Suprapubic skin (tissue), 4 donors: ENCODE results near the gene CEND1. TPM values are rescaled to one million over a fixed set of nuclear protein-coding genes. Genes with fewer than 3 reads are reported as not detected.

Experiments used
- DNase-seq, 2 donors: peaks; one replicate each; pipeline ENCODE4 v3.0.0-alpha.2; 2019; ENCODE audit warnings: low spot score in 2 of 2
- H3K27ac ChIP-seq: fragments of 200-600 bp; sonication (generic); one replicate; pipeline ENCODE4 v1.5.1; 2019
- H3K27me3 ChIP-seq: fragments of 200-600 bp; sonication (generic); one replicate; pipeline ENCODE4 v1.5.1; 2019
- H3K36me3 ChIP-seq: fragments of 200-600 bp; sonication (generic); one replicate; pipeline ENCODE4 v1.5.1; 2019
- H3K4me1 ChIP-seq: fragments of 200-600 bp; sonication (generic); one replicate; pipeline ENCODE4 v1.5.1; 2019
- H3K4me3 ChIP-seq: fragments of 200-600 bp; sonication (generic); one replicate; pipeline ENCODE4 v1.5.1; 2019; ENCODE audit warnings: mild to moderate bottlenecking
- H3K9me3 ChIP-seq: fragments of 200-600 bp; sonication (generic); one replicate; pipeline ENCODE4 v1.5.1; 2019
- EP300 ChIP-seq: sonication (generic); formaldehyde crosslinking; IDR thresholded peaks from one replicate; pipeline ENCODE4 v1.6.1; 2017; ENCODE audit warnings: antibody characterized with exemption
- POLR2A ChIP-seq, 2 donors: fragments of 450-650 bp; IDR thresholded peaks; one replicate each; pipeline ENCODE4 v1.6.1; 2017; ENCODE audit warnings: antibody characterized with exemption in 2 of 2, mild to moderate bottlenecking in 2 of 2, moderate library complexity in 2 of 2
- POLR2AphosphoS5 ChIP-seq, 3 donors: sonication (generic); formaldehyde crosslinking; IDR thresholded peaks; one replicate each; pipeline ENCODE4 v1.6.1; 2017; ENCODE audit warnings: antibody characterized with exemption in 3 of 3
- WGBS: methylation state at CpG from one replicate; pipeline ENCODE4 v1.1.5; 2018; 5-methylcytosine and 5-hydroxymethylcytosine counted together
- total RNA-seq, 4 donors: library from RNA; depleted of rRNA; stranded (reverse); fragments of >200 nt; gene quantifications; one replicate each; pipeline ENCODE4 v1.1.0, GENCODE V29; 2016
- TF ChIP-seq, protein P1 (sequence below), 2 donors: fragments of 200-600 bp in 1 of 2; fragments of 450-650 bp in 1 of 2; sonication (generic) in 1 of 2; IDR thresholded peaks; one replicate each; pipeline ENCODE4 v1.5.1; 2016 to 2019; ENCODE audit warnings: antibody characterized with exemption in 2 of 2, mild to moderate bottlenecking in 1 of 2, moderate library complexity in 1 of 2

The CEND1 gene
- total RNA-seq, 4 donors from 2014 or later: not detected

DNA sequence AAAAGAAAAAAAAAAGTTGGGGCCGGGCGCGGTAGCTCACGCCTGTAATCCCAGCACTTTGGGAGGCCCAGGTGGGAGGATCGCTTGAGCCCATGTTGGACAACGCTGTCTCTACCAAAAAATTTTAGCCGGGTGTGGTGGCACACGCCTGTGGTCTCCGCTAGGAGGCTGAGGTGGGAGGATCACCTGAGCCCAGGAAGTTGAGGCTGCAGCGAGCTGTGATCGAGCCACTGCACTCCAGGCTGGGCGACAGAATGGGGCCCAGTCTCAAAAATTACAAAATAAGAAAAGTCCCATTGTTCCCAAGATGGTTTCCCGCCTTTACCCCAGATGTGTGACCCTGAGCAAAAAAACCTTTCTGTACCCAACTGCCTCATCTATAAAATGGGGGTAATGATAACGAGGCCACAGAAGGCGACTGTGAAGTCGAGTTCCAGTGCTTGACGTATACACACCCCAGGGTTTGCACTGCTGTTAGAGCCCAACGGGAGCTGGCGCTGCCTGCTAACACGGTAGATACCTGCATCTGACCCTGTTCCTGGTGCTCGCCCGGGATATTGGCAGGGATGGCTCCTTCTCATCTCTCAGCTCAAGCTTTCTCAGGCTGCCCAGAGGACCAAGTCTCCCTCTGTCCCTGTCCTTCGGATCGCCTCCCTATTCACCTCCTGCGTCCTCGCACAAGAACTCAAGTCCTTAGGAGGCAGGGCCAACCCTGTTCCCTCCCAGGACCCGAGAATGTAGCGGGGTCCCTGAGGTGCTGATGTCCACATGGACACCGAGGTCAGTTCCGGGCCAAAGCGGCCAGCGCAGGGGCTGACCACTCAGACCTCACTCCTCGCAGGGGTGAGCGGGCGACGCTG lies 18.8 kb upstream of the CEND1 start:
- Histone ChIP-seq H3K36me3 (peaks cover 24% of the 10 kb centered on the region), H3K4me3 (peak overlapping the region; percentile 98), H3K27me3 (no peaks in the 10 kb centered on the region), H3K27ac (peak overlapping the region; percentile 95), H3K9me3 (no peaks in the 10 kb centered on the region), H3K4me1 (peaks cover 57% of the 10 kb centered on the region)
- 43% methylated on average over 26 of the region's 36 CpGs for WGBS
- TF ChIP-seq POLR2AphosphoS5 (IDR thresholded peaks at IDR 0.05) (no peak), POLR2A (IDR thresholded peaks at IDR 0.05) (no peak), EP300 (no peak)
- TF ChIP-seq, protein P1, sequence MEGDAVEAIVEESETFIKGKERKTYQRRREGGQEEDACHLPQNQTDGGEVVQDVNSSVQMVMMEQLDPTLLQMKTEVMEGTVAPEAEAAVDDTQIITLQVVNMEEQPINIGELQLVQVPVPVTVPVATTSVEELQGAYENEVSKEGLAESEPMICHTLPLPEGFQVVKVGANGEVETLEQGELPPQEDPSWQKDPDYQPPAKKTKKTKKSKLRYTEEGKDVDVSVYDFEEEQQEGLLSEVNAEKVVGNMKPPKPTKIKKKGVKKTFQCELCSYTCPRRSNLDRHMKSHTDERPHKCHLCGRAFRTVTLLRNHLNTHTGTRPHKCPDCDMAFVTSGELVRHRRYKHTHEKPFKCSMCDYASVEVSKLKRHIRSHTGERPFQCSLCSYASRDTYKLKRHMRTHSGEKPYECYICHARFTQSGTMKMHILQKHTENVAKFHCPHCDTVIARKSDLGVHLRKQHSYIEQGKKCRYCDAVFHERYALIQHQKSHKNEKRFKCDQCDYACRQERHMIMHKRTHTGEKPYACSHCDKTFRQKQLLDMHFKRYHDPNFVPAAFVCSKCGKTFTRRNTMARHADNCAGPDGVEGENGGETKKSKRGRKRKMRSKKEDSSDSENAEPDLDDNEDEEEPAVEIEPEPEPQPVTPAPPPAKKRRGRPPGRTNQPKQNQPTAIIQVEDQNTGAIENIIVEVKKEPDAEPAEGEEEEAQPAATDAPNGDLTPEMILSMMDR (IDR thresholded peaks at IDR 0.05): no peak
- DNase-seq: peak in 1 of 2 donors; percentile 93

DNA sequence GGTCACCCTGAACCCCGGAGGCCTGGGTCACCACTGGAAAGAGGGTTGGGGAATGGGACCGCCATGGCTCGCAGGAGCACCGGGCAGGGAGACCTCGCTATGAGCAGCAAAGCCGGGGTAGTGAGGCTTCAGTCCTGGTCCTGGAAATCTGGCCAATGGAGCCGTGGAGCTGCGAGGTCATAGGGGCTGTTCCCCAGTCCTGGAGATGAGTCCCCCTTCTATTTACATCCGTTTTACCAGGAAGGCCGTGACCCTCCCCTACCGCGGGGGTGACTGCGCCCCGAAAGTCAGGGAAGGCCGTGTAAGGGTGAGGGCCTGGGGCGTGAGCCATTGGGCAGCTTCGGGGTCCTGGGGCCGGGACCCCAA lies 14.7 kb upstream of the CEND1 start:
- Histone ChIP-seq H3K4me1 (peaks cover 37% of the 10 kb centered on the region), H3K4me3 (peak overlapping the region; percentile 67), H3K27me3 (no peaks in the 10 kb centered on the region), H3K36me3 (peaks cover 23% of the 10 kb centered on the region), H3K9me3 (no peaks in the 10 kb centered on the region), H3K27ac (peak overlapping the region; percentile 92)
- DNase-seq: no peak
- TF ChIP-seq, protein P1 (IDR thresholded peaks at IDR 0.05): no peak
- TF ChIP-seq EP300: no peak
- no peak for TF ChIP-seq POLR2AphosphoS5 (IDR thresholded peaks at IDR 0.05)
- TF ChIP-seq POLR2A (IDR thresholded peaks at IDR 0.05): no peak
- 5% methylated on average over 12 of the region's 18 CpGs for WGBS

DNA sequence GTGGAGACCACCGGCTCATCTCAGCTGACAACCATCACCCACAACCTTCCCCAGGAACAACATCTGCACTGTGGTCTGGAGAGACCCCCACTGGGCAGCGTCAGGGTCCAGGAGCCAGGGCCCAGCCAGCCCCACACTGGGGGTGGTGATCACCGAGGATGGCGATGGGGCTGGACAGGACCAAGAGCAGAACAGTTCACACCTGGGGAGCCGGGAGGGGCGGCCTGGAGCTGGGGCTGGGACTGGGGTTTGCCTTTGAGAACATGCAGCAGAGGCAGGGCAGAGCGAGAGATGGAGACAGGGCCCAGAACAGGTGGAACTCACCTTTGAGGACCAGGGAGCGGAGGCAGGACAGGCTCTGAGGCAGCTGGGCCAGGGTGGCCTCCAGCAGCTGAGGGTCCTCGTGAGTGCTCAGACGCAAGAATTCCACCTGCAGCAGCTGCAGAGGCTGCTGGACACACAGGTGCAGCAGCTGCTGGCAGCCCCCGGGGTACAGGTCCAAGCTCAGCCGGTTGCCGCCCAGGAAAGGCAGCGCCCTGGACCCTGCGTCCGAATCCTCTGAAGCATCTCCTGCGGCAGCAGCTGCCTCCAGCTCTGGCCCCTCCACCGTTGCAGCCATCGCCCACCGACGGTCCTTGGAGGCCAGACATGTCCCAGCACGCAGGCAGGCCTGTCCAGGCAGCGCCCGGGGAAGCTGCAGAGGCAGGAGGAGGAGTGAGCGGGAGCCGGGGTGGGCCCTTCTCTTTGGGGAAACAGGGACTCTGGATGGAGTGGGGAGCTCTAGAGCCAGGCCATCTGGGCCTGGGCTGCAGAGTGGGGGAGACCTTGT lies 14.1 kb upstream of the CEND1 start:
- Histone ChIP-seq H3K27me3 (no peaks in the 10 kb centered on the region), H3K4me3 (peak overlapping the region; percentile 67), H3K9me3 (no peaks in the 10 kb centered on the region), H3K27ac (no peak overlapping the region), H3K36me3 (peaks cover 23% of the 10 kb centered on the region), H3K4me1 (peaks cover 37% of the 10 kb centered on the region)
- no peak for DNase-seq
- TF ChIP-seq EP300 (no peak), POLR2A (IDR thresholded peaks at IDR 0.05) (no peak), POLR2AphosphoS5 (IDR thresholded peaks at IDR 0.05) (no peak)
- TF ChIP-seq, protein P1 (IDR thresholded peaks at IDR 0.05): no peak
- 78% methylated on average over 8 of the region's 26 CpGs for WGBS

DNA sequence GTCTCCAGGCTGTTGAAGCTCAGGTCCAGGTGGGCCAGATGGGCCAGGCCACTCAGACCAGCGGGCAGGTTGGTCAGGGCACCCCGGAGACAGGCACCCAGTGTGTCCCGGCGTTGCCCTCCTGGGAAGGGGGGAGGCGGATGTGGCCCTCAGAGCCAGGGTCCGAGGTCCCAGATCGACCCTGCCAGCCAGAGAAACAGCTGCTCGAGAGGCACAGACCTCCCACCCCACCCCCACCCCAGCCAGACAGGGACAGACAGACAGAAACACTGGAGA lies 13.5 kb upstream of the CEND1 start:
- H3K4me3 ChIP-seq: no peak overlapping the region
- H3K27ac ChIP-seq: no peak overlapping the region
- WGBS: 100% methylated on average over 1 of the region's 8 CpGs
- TF ChIP-seq, protein P1 (IDR thresholded peaks at IDR 0.05): no peak
- TF ChIP-seq EP300 (no peak), POLR2A (IDR thresholded peaks at IDR 0.05) (no peak), POLR2AphosphoS5 (IDR thresholded peaks at IDR 0.05) (no peak)
- H3K4me1 ChIP-seq: peaks cover 32% of the 10 kb centered on the region
- H3K27me3 ChIP-seq: no peaks in the 10 kb centered on the region
- H3K36me3 ChIP-seq: peaks cover 23% of the 10 kb centered on the region
- H3K9me3 ChIP-seq: no peaks in the 10 kb centered on the region
- DNase-seq: no peak
